Measurements from ENCODE around the gene GPSM1.

The GPSM1 gene

DNA sequence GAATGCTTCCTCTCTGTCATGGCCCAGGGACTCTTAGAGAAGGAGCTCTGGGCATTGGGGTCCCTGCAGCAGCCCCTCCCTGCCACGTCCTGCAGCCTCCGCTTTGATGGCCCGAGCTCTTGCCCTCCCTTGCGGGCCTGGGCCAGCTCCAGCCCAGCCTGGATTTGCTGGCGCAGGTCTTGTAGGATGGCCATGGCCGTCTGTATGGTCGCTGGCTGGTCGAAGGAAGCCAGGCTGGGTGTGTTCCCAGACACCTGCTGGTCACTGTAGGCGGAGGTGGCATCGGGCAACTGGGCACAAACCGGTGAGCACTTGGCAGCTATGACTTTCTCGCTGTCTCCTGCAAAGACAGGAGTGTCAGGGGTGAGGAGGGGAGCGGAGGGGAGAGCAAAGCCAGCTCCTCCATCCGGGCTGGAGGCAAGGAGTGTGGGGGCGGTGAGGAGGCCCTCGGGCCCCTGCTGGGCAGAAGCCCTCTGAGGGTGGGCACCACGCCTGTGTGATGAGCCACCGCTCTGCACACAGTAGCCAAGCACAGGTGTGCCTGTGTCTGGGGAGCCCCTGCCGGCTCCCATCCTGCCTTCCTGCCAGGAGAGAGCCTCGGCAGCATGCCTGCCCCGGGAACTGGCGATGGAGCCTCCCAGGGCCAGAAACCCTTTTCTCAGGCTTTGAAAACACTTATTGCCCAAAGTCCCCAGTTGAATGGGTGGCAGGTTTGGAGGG lies 35.9 kb upstream of the GPSM1 start:
- DNase-seq: no peak

DNA sequence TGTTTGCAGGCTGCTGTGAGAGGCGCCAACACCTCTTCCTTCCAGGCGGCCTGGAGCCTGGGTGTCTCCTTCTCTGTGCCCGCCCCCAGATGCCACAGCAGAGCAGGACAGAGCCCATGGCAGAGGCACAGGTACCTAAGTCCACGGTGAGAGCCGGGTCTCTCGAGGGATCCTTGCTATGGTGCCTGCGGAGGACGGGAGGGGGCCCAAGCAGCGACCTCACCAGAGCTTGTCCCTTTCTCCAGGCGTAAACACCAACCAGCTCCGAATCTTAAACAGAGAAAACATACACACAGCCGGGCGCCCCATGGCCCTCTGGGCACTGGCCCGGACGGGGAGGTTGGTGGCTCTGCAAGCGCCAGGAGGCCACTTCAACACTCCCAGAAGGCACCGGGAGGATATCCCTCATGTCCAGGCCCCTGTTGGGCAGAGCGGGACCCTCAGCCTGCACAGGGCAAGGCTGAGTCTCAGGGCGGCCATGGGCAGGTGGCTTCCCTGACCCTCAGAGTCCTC lies 35.3 kb upstream of the GPSM1 start:
- DNase-seq: no peak

DNA sequence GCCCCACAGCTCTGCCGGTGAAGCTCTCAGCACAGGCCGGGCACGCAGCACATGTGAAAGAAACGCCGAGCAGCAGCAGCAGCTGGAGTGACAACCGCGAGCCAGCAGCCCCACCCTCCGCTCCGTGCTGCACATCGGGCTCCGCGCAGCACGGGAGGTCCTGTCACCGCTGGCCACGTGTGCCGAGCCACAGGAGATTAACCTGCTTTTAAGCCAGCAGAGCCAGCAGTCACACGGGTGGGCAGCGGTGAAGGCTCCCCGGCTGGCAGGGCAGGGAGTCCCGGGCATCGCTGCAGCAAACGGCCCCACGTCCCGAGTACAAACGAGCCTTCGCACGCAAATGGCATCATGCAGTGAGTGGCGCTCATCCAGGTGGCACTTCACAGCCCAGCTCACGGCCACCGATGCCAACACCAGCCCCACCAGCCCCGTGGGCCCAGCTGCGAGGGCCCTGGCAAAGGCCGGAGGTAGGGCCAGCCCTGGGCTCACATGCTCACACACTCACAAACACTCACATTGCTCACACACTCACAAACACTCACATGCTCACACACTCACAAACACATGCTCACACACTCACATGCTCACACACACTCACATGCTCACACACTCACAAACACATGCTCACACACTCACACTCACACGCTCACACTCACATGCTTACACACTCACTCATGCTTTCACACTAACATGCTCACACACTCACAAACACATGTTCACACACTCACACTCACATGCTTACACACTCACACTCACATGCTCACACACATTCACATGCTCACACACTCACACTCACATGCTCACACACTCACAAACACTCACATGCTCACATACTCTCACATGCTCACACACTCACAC lies 34.5 kb upstream of the GPSM1 start:
- no peak for DNase-seq

DNA sequence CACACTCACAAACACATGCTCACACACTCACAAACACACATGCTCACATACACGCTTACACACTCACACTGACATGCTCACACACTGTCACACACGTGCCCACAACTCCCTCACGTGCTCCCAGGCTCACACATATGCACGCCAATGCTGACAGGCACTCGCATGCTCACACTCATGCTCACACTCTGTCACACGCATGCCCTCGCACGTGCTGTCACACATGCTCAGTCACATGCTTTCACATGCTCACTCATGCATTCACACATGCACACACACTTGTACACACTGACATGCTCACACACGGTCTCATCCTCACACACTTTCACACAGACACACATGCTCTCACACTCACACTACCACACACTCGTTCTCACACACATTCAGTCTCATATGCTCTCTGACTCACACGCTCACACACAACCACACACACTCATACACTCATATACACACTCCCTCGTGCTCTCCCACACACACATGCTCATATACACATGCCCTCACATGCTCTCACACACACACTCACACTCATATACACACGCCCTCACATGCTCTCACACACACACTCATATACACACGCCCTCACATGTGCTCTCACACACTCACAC lies 33.8 kb upstream of the GPSM1 start:
- no peak for DNase-seq

DNA sequence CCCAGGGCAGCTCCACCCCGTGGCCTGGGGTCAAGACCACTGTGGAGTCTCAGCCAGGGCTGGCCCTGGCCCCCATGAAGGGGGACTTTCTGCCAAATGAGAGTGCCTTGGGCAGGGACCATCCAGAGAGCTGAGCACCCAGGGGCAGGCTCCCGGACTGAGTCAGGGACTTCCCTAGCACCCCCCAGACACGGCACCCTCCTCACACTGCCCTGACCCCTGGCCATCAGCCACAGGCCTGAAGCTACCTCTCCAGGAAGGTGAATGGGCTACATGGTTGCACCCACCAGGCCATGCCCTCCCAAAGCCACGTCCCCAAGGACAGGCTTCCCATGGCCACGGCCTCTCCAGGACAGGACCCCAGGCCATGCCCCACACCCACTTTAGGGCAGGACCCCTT lies 32.9 kb upstream of the GPSM1 start:
- no peak for DNase-seq

DNA sequence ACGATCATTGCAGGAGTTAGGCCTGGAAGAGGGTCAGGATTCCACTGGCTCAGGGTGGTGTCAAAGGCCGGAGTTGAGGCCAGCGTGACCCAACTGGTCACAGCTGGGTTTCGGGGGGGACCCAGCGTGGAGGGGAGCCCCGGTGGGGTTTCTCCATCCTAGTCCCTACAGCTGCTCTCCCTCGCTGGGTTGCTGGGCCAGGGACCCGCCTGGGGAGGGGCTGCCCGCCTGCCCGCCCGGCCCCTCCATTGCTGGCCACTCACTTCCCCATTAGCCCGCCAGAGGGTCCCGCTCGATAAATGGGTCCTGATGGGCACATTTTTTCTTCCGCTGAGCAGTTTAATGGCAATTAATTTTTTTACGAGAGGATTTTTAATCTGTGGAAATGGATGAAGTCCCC lies 32.3 kb upstream of the GPSM1 start:
- no peak for DNase-seq

DNA sequence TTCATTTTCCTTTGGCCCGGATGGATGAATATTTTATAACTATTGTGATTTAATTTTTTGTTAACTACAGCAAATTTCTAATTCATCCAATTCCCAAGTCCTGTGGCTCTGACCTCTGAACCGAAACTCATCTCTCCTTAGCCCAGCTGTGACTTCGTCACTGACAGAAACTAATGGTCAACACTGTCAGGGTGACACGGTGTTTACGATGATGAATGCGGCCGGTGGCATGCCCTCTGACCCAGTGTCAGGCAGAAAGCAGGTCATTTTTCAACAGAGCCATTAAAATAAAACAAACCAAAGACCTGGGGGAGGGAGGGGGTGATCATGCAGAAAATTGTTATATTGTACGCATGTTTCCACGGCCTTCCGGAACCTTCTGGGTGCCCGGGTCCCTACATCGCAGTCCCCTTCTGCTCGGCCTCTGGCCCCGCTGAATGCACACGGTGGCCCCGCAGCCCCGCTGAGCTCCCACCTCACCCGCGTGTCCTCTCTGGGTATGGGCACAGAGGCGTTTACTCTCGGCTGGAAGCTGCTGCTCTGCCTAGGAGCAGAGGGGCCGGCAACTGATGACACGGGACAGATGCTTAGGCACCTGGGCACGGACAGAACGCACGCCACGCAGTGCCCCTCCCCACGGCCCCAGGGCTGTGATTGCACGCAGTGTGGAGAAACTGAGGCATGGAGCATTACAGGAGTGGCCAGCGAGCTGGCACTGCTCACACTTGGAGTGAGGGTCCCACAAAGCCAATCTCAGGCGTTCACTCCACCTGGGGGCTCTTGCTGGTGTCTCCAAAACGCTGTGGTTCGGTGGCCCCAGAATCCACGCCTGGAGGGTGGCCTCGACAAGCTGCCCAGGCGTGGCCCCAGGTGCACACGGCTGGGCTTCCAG lies 31.6 kb upstream of the GPSM1 start:
- no peak for DNase-seq

DNA sequence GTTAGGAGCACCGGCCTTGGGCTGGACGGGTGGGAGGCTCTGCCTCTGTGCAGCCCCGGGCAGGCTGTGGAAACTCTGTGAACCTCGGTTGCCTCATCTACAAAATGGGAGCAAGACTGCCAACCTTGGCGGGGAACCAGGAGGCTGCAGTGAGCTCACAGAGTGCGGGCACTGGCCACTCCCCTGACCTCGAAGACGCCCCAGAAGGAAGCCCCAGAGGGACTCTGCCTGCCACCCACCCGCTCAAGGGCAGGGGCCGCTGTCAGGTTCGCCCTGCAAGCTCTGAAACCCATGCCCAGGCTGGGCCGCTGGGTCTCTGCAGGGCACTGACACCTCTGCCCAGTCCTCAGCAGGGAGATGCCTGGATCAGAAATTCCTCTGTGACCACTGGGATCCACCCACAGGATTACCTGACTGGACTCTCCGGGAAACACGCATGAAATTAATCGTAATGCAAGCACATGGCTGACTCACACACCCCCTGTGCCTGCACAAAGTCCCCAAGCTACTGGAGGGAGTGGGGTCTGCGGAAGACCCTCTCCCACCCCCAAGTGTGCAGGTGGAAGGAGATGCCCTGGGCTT lies 30.8 kb upstream of the GPSM1 start:
- no peak for DNase-seq

DNA sequence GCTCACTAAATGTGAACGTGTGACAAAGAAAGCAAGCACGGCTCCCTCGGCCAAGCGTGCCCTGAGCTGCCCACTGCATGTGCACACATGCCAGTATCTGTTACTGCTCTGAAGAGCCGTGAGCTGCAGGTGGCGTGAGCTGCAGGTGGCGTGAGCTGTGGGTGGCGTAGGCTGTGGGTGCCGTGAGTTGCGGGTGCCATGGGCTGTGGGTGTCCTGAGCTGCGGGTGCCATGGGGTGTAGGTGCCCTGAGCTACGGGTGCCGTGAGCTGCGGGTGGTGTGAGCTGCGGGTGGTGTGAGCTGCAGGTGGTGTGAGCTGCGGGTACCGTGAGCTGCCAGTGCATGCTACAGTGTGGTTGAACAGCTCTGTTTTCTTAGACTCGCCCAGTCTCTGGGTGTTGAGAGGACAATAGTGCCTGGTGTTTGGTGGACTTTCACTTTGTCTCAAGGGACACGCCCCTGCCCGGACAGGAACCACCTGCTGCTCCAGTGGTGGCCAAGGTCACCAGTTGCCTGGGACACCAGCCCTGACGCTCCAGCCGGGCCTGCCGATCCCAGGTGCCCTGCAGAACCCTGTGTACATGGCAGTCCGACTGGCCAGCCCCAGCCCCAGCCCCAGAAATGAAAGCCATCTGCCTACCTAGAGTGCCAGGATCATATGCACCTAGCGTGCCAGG lies 30.2 kb upstream of the GPSM1 start:
- peak; percentile 91 for DNase-seq

DNA sequence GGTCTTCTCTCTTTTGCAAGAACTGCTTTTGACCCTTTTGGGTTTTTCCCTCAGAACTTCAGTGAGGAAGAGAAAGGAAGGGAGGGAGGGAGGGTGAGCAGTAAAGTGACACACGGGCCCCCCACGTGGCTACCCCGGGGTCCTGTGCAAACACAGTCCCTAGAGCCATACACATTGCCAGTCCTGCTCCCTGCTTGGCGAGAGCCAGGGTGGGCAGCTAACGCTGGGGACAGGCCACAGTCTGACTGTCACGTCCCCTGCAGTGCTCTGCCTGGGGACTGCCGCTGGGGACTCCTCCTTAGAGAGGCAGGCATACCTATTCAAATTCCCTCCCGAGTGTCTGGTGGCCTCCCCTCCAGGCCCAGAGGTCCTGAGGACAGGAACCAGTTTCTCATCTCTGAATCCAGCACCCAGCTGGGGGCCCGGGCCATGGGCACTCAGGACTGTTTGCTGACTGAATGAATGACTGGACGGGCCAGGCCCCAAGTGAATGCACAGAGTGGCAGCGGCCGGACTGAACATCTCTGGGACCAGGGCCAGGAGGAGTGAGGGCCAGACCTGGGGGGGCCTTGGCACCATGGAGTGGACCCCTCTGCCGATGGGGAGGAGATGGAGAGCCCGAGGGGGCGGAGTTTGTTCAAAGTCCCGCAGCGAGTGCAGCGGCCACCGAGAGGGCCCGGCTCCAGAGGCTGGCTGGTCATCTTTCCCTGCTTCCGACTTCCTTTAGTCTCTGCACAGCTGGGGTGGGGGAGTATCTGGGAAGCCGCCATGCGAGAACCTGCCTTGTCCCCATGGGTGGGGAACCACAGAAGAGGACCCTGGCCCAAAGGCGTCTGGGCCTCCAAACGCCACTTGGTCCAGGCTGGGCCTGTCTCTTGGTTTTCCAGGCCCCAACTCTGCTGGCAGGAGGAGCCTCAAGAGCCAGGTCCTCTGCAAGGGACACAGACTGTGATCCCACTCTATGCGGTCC lies 29.3 kb upstream of the GPSM1 start:
- DNase-seq: no peak

DNA sequence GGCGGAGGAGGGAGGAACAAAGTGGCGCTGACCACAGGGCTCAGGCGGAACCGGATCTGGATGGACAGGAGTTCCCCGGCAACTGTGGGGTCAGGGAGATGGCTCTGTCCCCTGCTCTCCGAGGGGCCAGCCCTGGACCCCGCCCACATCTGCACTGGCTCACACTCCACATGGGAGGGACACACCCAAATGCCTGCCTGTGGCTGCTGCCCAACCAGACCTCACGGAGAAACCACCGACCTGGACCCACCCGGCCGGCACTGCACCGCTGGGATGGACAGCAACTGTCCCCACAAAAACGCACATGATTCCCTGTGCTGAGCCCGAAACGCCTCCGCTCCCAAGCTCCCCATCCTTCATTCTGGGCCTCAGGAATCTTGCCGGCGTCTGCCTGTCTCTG lies 28.2 kb upstream of the GPSM1 start:
- DNase-seq: no peak

DNA sequence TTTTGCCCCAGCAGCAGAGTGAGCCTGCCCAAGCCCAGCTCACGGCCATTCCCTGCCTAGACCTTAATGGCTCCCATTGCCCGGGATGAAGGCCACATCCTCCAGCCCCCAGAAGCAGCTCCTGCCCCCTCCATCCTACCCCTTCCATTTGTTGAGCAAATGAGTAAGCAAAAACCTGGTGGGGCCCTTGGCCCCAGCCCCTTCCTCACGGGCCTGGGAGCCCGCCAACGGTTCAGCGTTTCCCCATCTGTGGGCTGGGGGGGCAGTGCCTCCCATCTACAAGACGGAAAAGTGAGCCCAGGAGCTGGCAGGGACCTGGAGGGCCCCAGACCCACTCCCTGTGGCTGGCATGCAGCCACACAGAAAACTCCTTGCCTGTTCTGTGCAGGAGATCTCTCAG lies 27.8 kb upstream of the GPSM1 start:
- DNase-seq: no peak

DNA sequence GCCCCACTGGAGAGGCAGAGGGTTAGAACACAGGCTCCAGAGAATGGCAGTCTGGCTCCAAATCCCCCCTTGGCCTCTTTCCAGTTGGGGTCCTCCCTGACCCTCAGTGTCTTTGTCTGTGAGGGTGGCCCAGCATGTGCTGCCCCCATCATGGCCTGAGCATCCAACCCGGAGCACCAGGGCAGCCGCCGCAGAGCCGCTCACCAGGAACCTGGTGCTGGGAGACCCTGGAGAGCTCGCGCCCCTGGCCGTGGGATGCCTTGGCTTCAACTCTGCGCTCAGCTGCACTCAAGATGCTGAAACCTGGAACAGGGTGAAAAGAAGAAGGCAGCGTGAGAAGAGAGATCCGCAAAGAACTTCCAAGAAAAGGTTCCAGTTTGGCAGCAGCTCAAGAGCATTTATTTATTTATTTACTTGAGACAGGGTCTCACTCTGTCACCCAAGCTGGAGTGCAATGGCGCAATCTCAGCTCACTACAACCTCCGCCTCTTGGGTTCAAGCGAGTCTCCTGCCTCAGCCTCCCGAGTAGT lies 27.3 kb upstream of the GPSM1 start:
- no peak for DNase-seq

DNA sequence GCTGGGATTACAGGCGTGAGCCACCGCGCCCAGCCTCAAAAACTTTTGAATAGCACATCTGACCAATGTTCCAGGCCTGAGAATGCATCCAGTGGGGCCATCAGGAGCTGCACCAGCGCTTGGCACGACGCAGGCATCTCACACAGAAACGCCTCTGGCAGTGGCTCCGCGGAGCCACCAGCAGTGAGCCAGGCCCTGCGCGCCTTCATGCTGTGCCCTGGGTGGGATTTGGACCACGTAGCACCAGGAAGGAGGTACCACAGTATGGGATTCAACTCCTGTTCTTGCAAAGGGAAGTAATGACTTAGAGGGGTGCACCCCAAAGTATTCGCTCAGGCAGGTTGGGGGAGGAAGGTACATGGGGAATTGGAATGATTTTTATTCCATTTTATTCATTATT lies 26.5 kb upstream of the GPSM1 start:
- no peak for DNase-seq

DNA sequence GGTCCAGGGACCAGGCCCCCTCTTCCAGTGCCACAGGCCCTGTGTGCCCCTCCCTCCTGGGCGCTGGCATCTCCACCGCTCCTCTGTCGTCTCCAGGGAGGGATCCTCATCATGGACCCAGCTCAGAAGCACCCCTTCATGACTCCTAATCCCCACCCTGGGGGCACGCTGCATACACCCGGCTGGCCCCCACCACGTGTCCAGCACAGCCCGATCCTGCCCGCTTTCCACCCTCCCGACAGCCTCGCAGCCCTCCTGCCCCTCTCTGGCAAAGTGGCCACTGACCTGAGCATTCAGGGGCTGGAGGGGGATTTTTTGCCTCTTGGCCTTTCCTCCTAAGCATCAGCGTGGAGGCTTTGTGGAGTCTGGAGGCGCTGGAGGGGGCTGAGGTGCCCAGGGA lies 24.8 kb upstream of the GPSM1 start:
- no peak for DNase-seq

DNA sequence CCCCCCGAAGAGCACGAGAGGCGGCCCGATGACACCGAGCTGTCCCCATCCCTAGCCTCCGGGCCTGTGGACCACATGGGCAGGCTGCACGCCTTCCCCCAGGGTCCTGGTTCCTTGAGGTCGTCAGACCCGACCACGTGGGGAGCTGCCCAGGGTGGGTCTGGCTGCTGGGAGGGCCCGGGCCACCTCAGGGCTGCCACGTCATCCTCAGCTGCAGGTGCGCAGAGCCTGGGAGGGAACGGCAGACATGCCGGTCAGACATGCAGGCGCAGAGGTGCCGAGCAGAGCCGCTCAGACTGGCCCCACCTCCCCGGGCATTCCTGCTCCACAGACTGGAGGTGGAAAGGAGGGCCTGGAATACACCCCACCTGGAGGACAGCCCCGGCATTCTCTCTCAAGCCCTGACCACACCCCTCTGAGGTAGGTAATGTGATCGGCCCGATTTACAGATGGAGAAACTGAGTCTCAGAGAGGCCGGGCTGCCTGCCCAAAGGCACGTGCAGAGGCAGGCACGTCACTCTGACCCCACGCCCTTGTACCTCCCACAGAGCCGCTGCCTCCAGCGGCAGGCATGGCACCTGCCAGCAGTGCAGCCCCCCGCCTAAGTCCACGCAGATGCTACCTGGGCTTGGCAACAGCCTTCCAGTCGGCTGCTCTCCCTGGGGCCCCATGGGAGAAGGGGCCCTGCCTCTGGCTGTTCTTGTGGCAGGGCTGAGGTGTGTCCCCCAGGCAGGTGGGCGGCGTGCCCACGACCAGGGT lies 24.1 kb upstream of the GPSM1 start:
- DNase-seq: peak; percentile 84

DNA sequence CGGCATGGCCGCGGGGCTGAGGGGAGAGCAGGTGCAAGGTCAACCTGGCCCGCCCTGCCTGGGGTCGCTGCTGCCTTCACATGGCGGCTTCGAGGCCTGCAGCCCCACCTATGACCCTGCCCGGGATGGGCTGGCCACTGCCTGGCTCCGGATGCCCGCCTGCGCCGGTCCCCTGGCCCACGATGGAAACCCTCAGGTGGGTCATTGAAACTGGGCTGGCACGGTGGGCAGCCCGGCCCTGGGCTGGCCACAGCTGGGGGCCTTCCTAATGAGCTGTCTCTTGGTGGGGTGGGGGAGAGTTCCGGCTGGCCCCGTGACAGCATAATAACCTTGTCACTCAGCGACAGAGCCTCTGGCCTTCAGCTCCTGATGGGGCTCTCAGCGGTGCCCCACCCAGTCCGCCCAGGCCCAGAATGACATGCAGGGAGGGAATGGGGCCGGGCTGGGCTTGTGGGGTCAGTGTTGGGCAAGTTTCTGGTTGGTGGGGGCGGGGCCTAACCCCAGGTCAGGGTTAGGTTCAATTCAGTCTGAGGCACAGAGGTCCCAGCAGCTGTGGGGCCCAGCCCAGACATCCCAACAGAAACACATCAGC lies 23.4 kb upstream of the GPSM1 start, which contains the start of gene CCDC187:
TSS of gene CCDC187 (minus strand) at position 270 of the 592 bp plus-strand sequence. CDS start at position 6, 264 bp downstream.
- peak; percentile 59 for DNase-seq

DNA sequence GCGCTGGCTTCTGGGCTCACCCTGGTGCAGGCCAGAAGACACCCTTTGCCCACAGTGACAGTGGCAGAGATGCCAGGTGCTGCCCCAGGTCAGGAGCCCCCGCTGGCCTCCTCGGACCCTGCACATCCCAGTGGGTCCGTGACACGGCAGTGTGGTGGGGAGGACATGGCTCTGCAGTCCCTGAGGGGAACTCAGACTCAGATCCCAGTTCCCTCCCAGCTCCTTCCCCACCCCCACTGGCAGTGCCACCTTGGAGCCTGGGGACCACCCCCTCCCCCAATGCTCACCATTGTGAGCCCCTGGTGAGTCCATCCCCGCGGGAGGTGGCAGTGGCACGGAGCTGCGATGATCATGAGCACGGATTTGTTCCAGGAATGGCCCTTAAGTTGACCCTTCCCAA lies 22.9 kb upstream of the GPSM1 start:
- no peak for DNase-seq

DNA sequence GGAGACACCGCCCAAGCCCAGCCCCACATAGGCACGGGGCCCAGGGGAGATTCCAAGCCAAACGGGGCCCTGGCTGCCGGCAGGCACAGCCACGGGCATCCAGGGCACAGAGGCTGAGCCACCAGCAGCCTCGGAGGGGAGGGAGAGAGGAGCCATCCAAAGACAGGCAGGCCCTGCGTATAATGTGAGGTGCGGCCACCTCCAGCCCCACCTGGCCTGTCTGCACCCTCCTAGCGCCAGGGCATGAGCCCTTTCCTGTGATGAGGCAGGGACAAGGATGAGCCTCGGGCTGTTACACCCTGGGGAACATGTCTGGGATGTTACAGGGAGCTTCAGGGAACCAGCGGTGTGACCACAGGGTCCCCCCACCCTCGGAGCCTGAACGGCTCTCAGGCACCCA lies 22.4 kb upstream of the GPSM1 start:
- no peak for DNase-seq
